HL-60 (cell line): ENCODE measurements around the gene CHD2.

Experiments
- DNase-seq, 2 experiments: peaks; one replicate each; pipeline ENCODE4 v3.0.0-alpha.2; 2010 to 2020; ENCODE audit warnings: low read depth in 1 of 2, low spot score in 1 of 2
- H3K27ac ChIP-seq: fragments of 250-450 bp; sonication (Bioruptor Pico); replicated peaks from 2 replicates; pipeline ENCODE4 v1.5.1; 2020; ENCODE audit warnings: mild to moderate bottlenecking, moderate library complexity
- H3K27me3 ChIP-seq: fragments of 250-450 bp; sonication (Bioruptor Pico); 2 replicates; pipeline ENCODE4 v1.5.1; 2021; ENCODE audit warnings: mild to moderate bottlenecking, moderate library complexity; ENCODE audit not compliant: insufficient read depth, poor library complexity, severe bottlenecking
- H3K4me3 ChIP-seq: replicated peaks from 2 replicates; pipeline ENCODE4 v1.5.1; 2011; ENCODE audit warnings: mild to moderate bottlenecking, control low read depth, low read length; ENCODE audit not compliant: insufficient read depth
- CTCF ChIP-seq: IDR thresholded peaks from one replicate; pipeline ENCODE4 v1.5.1; 2011; ENCODE audit warnings: low read length, control low read depth, inconsistent platforms; ENCODE audit not compliant: insufficient read depth
- GABPA ChIP-seq: IDR thresholded peaks from 2 replicates; pipeline ENCODE4 v1.6.1; 2012; ENCODE audit warnings: low read depth
- POLR2AphosphoS5 ChIP-seq: IDR thresholded peaks from 2 replicates; pipeline ENCODE4 v1.6.1; 2012; ENCODE audit warnings: low read depth
- REST ChIP-seq: IDR thresholded peaks from 2 replicates; pipeline ENCODE4 v1.6.1; 2012; ENCODE audit warnings: low read depth; ENCODE audit not compliant: insufficient replicate concordance
- SPI1 ChIP-seq: IDR thresholded peaks from 2 replicates; pipeline ENCODE4 v1.6.1; 2012; ENCODE audit warnings: low read depth, mild to moderate bottlenecking, borderline replicate concordance

The CHD2 gene

GRCh38 chr15:92898988-92899582 lies 1.0 kb upstream of the CHD2 start:
- no peak overlapping the region for H3K4me3 ChIP-seq
- no peaks in the 10 kb centered on the region for H3K27me3 ChIP-seq
- DNase-seq: no peak
- H3K27ac ChIP-seq: peak overlapping the region; percentile 99; the same call in 1 of the 2 replicates
- no peak for TF ChIP-seq SPI1
- no peak for TF ChIP-seq REST
- no peak for TF ChIP-seq GABPA
- TF ChIP-seq CTCF: no peak
- no peak for TF ChIP-seq POLR2AphosphoS5

- H3K27ac ChIP-seq: peak overlapping the region; percentile 99
- H3K27me3 ChIP-seq: no peaks in the 10 kb centered on the region
- peak; percentile 21 for TF ChIP-seq CTCF
- no peak for TF ChIP-seq SPI1
- TF ChIP-seq GABPA: no peak
- TF ChIP-seq REST: no peak
- TF ChIP-seq POLR2AphosphoS5: no peak
- H3K4me3 ChIP-seq: peak overlapping the region; percentile 44
- DNase-seq: peak in 1 of 2 experiments; percentile 61
These were observed 550 bp upstream of the CHD2 start for GRCh38 chr15:92899601-92899947.

- TF ChIP-seq REST (no peak), SPI1 (no peak), POLR2AphosphoS5 (no peak), CTCF (no peak), GABPA (no peak)
- DNase-seq: no peak
- H3K27ac ChIP-seq: peak overlapping the region; percentile 99
- peak overlapping the region; percentile 44 for H3K4me3 ChIP-seq
- no peaks in the 10 kb centered on the region for H3K27me3 ChIP-seq
These were observed 577 bp downstream of the CHD2 start for GRCh38 chr15:92900731-92901071.
